NCI-H1436 treated with DMSO at 0.1 percent for 48 hours (cell line): ENCODE measurements around the gene BICC1.

Source experiments
- DNase-seq: peaks from one replicate; lab custom pipeline; 2025; lab: John Stamatoyannopoulos, UW

The BICC1 gene

DNA sequence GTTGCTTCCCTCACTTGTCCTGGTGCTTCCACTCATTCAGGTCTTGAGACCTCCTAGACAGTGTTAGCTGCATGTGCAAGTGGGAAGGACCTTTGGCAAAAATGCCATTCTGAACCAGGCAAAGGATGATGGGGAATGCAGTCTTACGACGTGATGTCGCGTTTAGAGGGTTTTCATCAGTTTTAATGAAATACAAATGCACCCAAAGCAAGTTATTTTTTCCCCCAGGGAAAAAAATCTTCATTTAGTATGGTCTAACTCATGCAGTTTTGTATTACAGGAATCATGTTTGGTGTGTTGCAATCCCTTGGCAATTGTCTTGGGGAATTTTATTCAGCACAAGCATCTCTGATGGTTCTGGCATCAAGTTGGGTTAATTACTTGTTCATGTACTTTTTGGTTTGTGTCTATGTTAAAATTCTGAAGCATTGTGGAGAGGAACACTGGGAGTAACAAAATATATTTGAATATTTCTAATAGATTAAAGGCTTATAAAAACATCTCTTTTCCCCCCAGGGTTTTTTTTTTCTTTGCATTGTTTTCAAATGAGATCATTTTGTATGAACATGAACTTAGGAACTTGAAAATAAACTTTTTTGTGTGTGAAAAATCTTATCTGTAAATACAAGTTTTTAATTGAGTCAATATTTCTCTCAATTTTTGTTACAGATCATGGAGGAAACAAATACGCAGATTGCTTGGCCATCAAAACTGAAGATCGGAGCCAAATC, 188.9 kb downstream of the BICC1 start:
- no peak for DNase-seq

DNA sequence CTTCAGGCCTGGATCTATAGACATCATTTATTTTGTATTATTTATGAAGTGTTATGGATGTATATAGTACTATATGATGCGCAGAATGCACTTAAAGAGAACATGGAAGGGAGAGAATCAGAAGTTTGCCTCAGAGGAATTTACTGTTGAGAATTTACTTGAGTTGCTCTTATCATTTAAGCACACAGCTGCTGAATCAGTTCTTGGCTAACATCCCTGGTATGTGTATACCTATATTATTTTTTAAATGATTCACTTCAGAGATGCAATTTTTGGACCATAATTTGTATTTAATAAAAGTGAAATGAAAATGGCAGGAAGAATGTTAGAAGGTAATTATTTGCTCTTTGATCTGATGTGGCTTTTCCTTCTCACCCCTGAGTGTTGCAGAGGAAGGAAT, 191.6 kb downstream of the BICC1 start:
- DNase-seq: no peak

- no peak for DNase-seq
These were observed 192.0 kb downstream of the BICC1 start for GRCh38 chr10:58704671-58705141.

GRCh38 chr10:58706836-58707235, 194.2 kb downstream of the BICC1 start:
- no peak for DNase-seq

- DNase-seq: no peak
These were observed 199.5 kb downstream of the BICC1 start for GRCh38 chr10:58712141-58712540.

- no peak for DNase-seq
These were observed 200.3 kb downstream of the BICC1 start for GRCh38 chr10:58712982-58713381.

- no peak for DNase-seq
These were observed 201.7 kb downstream of the BICC1 start for GRCh38 chr10:58714409-58714808.

- no peak for DNase-seq
These were observed 202.4 kb downstream of the BICC1 start for GRCh38 chr10:58715061-58715460.

- DNase-seq: no peak
These were observed 205.9 kb downstream of the BICC1 start for GRCh38 chr10:58718596-58718995.

- no peak for DNase-seq
These were observed 209.1 kb downstream of the BICC1 start for GRCh38 chr10:58721601-58722281.

DNA sequence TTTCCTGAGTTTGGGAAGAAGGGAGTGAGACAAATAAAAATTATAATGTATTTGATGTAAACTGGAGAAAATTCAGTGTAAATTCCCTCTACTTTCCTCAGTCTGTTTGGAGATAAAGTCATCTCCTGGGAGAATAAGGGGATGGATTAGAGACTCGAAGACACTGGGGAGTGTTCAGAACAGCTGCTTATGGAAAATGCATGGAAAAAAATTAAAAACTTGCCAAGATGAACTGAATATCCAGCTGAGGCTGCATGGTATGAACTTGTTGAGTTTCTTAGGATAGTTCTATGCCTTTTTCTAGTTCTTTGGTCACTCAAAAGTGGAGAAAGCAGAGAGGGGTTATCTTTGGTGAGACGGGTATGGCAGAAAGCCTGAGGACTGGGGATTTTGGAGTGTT, 210.5 kb downstream of the BICC1 start:
- DNase-seq: no peak

- DNase-seq: no peak
These were observed 211.3 kb downstream of the BICC1 start for GRCh38 chr10:58723966-58724365.

DNA sequence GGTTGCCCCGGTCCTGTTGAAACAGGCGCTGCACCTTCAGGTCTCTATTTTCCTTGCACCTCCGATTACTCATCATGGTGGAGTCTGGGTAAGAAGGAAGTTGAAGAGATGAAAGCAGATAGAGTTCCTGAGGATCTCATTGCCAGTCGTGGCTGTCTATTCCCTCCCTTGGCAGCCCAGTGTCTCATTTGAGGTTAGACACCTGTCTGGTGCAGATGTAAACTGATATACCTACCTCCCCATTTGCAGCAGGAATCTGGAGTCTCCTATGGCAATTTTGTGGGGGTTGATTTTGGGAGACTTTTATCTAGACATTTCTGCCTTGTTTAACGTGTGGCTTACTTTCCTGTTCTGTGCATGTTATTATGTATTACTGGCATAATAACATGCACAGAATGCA, 212.1 kb downstream of the BICC1 start:
- DNase-seq: no peak

- DNase-seq: no peak
These were observed 213.2 kb downstream of the BICC1 start for GRCh38 chr10:58725901-58726300.

GRCh38 chr10:58727633-58728032, 215.0 kb downstream of the BICC1 start:
- DNase-seq: no peak

DNA sequence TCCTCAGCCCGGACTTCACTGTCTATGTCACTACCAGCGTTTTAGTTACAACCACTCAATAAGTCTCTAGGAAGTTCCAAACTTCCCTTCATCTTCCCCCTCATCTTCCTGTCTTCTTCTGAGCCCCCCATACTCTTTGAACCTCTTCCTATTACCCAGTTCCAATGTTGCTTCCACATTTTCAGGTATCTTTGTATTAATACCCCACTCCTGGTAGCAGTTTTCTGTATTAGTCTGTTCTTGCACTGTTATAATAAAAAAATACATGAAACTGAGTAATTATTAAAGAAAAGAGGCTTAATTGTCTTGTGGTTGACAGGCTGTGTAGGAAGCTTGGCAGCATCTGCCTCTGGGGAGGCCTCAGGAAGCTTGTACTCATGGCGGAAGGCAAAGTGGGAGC, 218.6 kb downstream of the BICC1 start:
- no peak for DNase-seq

- no peak for DNase-seq
These were observed 220.8 kb downstream of the BICC1 start for GRCh38 chr10:58733436-58733835.

- DNase-seq: no peak
These were observed 221.4 kb downstream of the BICC1 start for GRCh38 chr10:58734116-58734515.

- no peak for DNase-seq
These were observed 222.0 kb downstream of the BICC1 start for GRCh38 chr10:58734664-58735063.

- no peak for DNase-seq
These were observed 222.4 kb downstream of the BICC1 start for GRCh38 chr10:58735087-58735486.

DNA sequence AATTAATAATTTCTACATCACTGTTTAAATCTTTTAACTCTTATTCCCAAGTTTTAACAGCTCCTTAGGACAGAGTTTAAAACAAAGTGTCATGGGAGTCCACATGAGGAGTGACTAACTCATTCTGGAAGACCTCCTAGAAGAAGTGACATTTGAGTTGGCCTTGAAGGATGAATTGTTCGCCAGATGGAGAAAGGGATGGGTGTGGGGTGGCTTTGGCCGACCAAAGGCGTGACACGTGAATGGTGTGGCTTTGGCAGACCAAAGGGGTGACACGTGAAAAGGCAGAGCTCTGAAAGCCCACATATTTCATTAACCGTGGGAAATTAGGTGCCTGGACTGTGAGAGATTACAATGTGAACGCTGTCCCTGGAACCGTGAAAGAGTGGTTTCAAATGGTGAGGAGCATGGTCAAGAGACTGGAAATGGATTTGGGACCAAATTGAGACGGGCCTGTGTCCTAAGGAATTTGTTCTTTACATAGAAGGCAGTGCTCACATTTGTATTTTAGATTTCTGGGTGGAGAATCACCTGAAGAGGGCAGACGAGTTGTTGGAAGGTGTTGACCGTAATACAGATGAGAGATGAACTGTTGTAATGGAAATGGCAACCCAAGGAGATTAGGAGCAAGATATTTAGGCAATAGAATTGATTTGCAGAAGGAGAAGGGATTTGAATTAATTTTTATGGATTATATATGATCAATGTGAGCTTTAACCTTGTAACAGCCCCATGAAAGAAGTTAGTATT, 228.1 kb downstream of the BICC1 start:
- no peak for DNase-seq

GRCh38 chr10:58741673-58742072, 229.0 kb downstream of the BICC1 start:
- DNase-seq: no peak

- no peak for DNase-seq
These were observed 229.5 kb downstream of the BICC1 start for GRCh38 chr10:58742141-58742540.
